NCI-H2196 (cell line): ENCODE results near the gene DHRS1.

ENCODE experiments used
- DNase-seq: peaks from one replicate; lab custom pipeline; 2025; ENCODE audit not compliant: unreplicated experiment; lab: John Stamatoyannopoulos, UW

The DHRS1 gene

GRCh38 chr14:24267516-24267915, 32.1 kb downstream of the DHRS1 start:
- DNase-seq, result no peak

GRCh38 chr14:24266344-24267244, 33.0 kb downstream of the DHRS1 start:
- DNase-seq, result no peak

DNA sequence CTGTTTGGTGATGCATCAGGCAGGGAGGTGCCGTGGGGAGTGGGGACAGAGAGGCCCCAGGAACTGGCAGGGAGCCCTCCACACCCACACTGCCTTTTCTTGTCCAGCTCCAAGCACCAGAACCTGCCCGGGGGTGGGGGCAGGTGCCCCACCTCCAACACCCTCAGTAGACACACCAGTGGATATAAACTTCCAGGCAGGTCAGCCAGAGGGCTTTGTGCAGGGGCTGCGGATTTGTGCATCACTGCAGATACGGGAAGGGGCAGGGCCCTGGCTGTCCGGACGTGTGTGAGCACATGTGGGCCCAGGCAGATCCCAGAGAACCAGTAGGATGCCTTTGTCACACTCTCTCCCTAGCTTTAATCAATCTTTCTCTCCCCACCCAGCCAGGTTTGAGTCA, 35.3 kb downstream of the DHRS1 start:
- DNase-seq, result no peak

DNA sequence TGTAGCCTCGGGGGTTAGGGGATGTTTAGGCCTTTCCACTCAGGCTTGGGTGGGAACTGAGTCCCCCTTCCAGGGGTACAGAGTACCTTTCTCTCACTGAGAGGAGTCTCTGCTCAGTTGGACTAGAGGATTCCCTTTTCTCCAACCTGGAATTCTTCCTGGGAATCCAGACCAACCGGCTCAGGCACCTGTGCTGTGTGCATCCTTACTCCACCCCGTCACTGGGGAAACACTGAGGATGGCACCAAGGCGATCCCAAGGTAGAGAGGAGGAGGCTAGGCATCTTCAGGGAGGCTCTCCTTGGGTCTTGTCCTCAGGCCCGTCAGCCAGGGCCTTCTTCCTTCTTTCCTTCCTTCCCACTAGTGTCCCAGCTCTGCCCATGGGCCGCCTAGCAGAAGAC, 35.7 kb downstream of the DHRS1 start:
- DNase-seq, result no peak

DNA sequence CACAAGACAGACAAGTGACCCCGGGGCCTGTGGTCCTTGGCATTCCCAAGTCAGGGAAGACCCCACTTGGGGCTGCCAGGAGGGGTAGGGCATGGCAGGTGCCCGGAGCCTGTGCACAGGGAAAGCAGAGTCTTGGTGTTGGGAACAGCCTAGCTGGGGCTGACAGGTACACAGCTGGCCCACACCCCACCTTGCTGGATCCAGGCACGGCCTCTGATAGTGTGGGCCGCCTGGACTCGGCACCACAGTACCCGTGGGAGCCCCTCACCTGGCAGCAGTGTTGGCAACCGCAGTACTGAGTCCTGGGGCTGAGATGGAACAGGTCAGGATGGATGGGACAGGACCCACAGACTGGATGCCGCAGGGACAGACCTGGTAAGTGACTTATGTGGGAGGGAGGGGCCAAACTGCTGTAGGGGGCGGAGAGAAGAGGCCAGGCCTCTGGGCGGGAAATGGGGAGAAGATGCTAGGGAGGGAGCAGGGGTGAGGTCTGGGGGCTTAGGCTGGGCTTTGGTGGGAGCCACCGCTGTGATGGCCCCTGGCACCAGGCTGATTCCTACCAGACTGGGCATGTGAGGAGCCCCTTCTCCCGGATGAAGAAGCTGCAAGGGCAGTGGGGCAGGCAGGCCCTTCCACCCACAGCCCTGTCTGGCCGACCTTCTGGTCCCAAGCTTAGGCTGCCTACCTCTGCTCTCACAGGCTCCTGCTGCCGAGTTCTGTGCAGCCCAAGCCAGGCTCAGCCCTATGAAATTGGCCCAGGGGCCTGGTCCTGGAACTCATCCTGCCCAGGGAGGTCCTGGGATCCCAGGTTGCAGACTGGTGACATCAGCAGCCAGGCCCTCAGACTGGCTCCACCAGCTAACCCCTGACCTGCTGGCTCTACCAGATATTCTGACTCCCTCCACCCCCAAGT, 36.5 kb downstream of the DHRS1 start, which contains the start of gene TGM1:
TSS of gene TGM1 (minus strand) at position 357 of the 913 bp plus-strand sequence. CDS start 825 bp downstream, outside the sequence.
- DNase-seq, result no peak

DNA sequence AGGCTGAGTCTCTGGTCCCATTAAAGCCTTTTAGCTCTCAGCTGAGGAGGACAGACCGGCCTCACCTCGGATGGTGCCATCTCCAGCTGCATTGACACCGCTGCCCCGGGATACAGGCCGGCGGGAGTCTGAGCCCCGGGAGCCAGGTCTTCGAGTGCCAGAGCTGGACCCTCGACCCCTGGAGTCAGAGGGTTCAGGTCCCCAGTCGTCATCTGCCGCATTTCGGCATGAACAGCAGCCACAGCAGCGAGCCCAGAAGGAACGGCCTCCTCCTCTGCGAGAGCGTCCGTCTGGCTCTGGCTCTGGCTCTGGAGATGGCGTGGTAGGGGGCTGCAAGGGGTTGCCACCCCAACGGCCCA, 37.6 kb downstream of the DHRS1 start:
- DNase-seq, result no peak

- DNase-seq, result no peak
These were observed 38.2 kb downstream of the DHRS1 start for GRCh38 chr14:24261256-24261968.

DNA sequence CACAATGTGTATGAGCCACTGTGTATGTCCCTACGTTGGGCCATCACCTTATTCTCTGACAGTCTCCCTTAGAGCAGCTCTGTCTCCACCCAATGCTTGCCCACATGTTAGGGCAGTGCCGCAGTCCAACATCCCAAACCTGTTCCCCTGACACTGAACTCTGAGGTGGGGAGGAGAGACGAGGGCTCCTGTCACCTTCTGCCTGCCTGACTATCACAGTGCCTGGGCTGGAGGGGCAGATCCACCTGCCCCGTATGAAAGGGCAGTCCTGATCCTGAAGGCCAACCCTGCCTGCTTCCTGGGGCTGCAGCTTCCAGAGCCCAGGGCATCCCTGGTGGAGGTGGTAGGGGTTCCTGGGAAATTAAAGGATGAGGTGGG, 38.8 kb downstream of the DHRS1 start:
- DNase-seq, result no peak

DNA sequence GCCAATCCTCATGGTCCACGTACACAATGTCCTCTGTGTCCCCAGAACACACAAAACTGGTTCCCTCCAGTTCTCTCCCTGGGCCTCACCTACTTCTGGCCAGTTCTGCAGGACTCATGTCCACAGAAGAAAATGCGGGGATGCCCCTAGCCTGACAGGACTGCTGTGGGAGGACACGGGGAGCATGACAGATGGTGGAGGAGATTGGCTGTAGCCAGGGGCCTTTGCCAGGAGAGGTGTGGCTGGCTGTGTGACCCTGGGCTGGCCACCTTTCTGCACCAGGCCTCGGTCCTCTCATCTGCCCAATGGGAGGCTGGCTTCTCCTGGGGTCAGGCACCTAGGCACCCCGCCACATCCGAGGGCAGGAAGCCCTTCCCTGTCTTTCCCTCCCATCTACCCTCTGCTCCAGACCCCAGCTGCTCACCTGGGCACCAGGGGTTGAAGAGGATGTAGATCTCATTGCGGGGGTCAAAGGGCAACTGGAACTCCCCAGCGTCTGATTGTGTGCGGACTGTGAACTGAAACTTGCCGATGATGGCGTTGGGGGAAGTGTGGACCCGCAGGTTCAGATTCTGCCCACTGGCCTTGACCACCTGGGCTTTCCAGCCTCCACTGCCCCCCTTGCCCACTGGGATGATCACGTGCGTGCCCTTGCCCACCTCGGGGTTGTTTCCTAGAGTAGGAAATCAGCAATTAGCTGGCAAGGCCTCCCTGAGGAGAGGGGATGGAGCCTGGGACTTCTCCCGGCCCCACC, 39.4 kb downstream of the DHRS1 start:
- DNase-seq, result no peak

- DNase-seq, result no peak
These were observed 40.1 kb downstream of the DHRS1 start for GRCh38 chr14:24259282-24260025.

DNA sequence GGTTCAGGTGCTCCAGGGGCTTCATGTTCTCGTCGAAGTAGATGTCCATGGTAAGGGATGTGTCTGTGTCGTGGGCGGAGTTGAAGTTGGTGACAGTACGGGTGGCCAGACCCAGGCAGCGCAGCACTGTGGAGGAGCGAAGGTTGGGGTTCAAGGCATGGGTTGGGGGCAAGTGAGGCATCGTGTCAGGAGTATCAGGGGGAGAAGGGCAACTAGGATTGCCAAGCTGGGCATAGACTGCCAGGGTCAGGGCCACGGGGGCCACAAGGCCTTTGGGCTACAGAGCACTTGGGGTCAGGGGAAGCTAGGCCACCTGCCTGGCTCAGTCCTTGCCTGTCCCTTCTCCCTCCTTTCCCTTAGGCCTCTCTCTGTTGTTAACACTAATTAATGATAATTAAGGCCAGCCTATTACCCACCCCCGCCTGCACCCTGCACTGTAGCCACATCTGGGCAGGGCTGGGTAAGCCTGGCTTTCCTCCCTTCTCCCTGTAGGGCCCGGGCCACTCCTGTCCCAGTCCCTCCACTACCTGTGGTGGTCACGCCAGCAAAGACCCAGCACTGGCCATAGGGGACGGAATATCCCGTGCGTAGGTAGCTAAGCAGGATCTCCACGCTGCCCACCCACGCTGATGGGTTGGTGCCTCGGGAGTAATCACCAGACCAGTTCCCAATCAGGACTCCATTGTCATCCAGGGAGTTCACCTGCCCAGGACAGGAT, 40.9 kb downstream of the DHRS1 start:
- no peak for DNase-seq

DNA sequence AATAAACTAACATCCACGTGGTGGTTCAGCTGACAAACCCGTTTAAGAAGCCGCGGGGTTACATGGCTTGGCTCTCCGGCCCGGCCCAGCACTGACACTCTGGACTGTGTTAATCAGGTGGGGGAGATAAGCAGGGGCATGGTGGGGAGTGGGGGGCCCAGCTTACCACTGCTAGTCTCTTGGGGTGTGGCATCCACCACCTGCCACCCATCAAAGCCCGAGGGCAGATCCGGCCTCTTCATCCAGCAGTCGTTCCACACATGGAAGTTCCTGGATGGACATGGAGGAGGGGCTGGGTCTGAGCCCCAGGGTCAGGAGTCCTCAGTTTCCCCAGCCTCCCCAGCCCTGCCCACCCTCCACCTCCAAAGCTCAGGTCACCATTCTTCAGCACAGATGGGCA, 41.5 kb downstream of the DHRS1 start:
- no peak for DNase-seq

GRCh38 chr14:24256960-24257359, 42.6 kb downstream of the DHRS1 start:
- no peak for DNase-seq

DNA sequence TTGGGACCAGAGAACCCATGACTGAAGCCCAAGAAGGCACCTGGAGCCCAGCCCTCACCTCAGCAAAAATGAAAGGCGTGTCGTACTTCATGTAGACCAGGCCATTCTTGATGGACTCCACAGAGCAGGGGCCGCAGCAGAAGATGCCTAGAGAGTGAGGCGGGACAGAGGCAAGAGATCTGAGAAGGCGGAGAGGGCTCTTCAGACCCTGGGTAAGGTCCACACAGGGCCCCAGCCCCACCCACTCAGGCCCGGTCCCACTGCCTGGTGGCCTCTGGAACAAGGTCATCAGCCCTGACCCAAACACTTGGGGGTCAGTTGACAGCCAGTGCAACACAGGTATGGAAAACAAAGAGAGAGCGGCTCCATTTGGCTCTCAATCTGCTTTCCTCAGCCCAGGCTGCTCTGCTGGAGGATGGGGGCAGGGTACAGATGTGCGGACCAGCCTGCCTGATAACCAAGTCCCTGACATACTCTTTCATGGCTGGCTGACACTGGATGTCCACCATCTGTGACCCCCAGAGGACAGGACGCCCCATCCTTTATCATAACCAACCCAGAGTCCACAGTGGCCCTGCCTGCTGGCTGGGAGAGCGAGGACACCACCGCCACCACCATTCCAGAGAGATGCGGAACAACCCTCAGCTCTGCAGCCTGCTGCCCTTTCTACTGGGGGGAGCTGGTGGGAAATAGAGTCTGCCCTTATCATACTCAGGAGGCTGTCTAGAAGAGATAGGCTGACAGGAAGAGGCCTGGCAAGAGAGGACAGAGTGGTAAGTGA, 43.5 kb downstream of the DHRS1 start:
- DNase-seq, result no peak

- DNase-seq, result no peak
These were observed 44.1 kb downstream of the DHRS1 start for GRCh38 chr14:24255438-24255837.

DNA sequence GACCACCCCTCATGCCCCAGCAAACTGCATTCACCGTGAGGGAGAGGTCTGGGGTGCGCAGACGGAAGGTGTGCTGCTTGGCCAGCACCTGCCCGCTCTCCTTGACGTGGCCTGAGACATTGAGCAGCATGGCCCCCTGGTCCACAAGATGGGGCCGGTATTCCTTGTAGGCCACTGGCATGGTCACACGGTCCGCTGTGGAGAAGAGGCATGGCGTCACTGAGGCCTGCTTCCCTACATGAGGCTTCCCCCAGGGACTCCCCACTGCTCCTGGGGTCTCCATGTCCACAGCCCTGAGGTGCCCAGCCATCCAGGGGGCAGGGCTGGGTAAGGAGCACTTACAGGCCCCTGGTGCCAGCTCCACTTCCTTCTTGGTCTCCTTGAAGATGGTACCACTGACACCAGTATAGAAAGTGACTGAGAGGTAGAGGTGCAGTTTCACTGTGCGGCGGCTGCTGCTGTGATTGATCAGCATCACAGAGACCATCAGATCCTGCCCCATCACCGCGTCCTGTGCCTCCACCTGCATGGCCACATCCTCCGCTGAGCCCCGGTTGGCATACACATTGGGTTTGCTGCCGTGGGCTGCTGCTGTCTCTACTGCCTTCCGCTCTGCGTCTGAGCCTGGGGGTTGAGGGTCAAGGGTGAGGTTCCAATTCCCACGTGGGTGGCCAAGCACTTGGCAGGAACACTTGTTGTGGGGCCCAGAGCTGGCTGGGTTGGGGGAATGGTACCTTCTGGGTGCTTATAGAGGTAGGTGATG, 44.8 kb downstream of the DHRS1 start:
- no peak for DNase-seq

DNA sequence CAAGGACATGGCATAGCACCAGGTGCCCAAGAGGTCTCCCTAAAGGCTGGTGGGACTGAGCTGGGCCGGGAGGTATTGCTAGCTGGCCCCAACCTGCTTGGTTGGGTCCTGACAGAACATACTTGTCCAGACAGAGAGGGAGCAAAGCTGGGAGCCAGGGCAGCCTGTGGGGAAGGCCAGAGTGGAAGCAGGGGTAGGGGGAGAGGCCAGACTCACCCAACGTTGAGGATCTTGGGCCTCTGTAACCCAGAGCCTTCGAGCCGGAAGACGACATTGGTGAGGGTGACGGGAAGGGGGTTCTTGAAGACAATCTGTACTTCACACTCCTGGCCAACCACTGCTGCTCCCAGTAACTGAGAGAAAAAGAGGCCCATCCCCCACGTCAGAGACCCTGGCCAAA, 45.6 kb downstream of the DHRS1 start:
- no peak for DNase-seq
